ENCODE results near the gene FSD1.

Gene FSD1

DNA sequence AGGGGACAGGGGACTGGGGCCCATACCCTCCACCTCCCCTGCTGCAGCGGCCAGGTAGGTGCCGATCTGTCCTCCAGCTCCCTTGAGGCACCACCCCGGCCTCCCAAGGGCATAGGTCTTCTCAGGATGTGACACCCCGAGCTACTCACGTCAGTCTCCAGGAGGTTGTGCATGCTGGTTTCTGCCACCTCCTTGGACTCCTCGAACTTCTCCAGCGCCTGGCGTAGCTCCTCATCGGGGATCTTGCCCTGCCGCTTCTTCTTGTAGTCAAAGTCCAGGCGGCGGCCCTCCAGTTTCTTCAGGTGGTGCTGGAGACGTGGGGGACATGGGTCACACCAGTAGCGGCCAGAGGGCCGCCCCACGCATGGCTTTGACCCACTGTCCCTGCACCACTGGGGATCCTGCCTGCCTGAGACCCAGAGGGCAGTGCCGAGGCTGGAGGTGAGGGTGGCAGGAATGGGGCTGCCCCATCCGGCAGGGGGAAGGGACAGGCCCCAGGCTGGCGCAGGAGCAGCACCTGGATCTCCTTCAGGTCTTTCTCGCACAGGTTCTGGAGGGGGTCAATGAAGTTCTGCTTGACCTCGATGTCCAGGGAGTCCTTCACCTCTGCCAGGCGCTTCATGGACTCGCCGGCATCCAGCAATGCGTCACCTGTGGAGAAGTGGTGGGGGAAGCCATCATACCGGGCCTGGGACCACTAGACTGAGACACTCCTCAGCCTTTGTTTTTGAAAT lies 59.3 kb downstream of the FSD1 start:
- TF ChIP-seq, protein P1, sequence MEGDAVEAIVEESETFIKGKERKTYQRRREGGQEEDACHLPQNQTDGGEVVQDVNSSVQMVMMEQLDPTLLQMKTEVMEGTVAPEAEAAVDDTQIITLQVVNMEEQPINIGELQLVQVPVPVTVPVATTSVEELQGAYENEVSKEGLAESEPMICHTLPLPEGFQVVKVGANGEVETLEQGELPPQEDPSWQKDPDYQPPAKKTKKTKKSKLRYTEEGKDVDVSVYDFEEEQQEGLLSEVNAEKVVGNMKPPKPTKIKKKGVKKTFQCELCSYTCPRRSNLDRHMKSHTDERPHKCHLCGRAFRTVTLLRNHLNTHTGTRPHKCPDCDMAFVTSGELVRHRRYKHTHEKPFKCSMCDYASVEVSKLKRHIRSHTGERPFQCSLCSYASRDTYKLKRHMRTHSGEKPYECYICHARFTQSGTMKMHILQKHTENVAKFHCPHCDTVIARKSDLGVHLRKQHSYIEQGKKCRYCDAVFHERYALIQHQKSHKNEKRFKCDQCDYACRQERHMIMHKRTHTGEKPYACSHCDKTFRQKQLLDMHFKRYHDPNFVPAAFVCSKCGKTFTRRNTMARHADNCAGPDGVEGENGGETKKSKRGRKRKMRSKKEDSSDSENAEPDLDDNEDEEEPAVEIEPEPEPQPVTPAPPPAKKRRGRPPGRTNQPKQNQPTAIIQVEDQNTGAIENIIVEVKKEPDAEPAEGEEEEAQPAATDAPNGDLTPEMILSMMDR (IDR thresholded peaks at IDR 0.05; ENCODE audit: low read depth, low read length), result no peak
- DNase-seq (ENCODE audit: low read depth in 2 of 2), result no peak
- H3K4me3 ChIP-seq (replicated peaks in 1 of 2; ENCODE audit: low read depth in 2 of 2, low read length in 2 of 2), result no peak overlapping the region

DNA sequence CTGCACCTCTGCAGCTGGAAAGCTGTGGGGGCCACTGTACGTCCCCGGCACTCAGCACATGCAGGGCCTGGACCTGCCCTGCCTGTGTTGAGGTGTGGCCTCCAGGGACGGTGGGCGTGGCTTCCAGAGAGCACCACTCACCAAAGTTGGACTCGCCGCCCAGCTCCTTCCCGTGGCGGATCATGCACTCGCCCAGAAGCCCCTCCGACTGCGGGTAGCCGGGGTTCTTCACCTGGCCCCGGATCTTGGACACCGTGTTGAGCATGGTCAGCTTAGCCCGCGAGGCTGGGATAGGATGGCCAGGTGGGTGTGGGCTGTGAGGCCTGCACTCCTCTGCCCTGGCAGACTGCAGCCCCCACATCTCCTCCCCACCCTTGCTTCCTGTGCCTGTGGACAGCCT lies 60.9 kb downstream of the FSD1 start:
- H3K4me3 ChIP-seq (replicated peaks in 1 of 2; ENCODE audit: low read depth in 2 of 2, low read length in 2 of 2), result no peak overlapping the region
- TF ChIP-seq, protein P1 (IDR thresholded peaks at IDR 0.05; ENCODE audit: low read depth, low read length), result no peak
- DNase-seq (ENCODE audit: low read depth in 2 of 2), result no peak

DNA sequence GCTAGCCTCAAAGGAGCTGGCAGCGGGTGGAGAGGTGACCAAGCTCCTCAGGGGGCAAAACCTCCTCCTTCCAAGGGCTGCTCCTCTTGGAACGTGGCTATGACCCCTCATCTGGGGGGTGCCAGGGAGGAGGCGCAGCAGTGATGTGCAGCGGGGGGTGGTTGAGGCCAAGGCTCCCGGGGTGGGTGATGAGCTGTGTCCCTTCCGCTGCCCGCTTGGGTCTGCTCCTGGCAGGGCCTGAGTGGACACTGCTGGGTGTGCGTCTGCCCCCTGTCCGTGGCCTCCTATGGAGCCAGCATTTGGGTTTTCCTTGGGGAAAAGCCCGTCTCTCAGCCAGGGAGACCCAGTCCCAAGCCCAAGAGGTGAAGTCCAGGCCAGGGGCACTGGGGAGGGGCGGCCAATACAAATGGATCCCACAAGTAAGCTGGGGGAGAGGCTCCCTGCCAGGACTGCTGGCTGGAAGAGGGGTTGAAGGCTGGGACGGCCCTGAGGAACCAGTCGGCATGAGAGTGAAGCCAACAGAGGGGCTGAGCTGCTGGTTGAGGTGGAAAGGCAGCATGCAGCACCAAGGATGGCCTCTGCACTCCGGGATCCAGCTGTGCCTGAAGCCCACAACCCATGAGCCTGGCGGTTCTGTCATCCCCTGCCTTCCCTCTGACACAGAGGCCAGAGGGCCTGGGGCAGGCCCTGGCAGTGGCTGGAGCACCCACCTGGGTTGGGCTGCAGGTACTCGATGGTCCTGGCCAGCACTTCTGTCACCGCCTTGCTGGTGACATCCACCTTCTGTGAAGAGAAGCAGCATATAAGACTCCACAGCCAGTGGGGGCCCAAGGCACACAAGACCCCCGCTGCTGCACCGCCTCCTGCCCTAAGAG lies 61.6 kb downstream of the FSD1 start:
- DNase-seq (ENCODE audit: low read depth in 2 of 2), result no peak
- H3K4me3 ChIP-seq (replicated peaks in 1 of 2; ENCODE audit: low read depth in 2 of 2, low read length in 2 of 2), result no peak overlapping the region
- TF ChIP-seq, protein P1 (IDR thresholded peaks at IDR 0.05; ENCODE audit: low read depth, low read length), result no peak

DNA sequence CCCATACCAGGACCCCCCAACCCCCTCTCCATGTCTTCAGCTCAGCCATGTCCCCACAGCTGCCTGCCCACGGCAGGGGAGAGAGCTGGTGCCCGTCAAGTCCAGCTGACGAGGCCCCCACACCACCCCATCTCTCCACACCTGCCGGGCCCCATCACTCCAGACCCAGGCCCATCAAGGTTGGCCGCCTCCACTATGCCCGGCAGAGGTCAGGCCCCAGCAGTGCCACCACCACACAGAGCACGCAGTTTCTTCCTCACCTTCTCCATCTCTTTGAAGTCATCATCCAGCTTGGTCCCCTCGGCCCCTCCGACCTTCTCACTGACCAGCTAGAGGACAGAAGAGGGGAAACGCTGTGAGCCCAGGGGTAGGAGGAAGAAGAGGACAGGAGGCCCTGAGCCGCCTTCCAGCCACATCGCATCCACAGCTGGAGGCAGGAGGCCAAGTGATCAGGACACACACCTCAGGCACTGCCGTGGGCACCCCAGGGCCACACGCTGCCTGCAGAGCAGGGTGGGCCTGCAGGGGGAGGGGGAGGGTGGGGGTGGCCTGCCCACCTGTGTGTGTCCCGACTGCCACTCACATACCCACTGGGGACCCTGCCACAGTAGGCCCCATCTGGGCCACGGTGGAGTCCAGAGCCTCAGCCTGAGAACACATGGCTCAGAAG lies 62.4 kb downstream of the FSD1 start:
- TF ChIP-seq, protein P1 (IDR thresholded peaks at IDR 0.05; ENCODE audit: low read depth, low read length), result no peak
- DNase-seq (ENCODE audit: low read depth in 2 of 2), result no peak
- no peak overlapping the region for H3K4me3 ChIP-seq (replicated peaks in 1 of 2; ENCODE audit: low read depth in 2 of 2, low read length in 2 of 2)

DNA sequence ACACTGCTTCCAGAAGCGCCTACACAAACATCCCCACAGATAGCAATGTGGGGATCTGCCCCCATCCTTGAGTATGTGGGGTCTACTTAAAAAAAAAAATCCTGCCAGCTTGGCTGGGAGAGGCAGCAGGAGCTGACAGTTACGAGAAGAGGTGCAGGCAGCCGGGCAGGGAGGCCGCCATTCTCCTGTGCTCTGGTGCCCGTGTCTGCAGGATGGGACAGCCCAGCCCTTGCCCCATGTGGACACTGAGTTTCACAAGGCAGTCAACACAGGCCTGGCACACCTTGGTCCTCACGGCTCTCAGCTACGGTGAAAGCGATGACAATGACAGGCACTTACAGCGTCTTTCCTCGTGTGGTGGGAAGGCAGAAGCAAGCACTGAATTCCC lies 62.9 kb downstream of the FSD1 start:
- TF ChIP-seq, protein P1 (IDR thresholded peaks at IDR 0.05; ENCODE audit: low read depth, low read length), result no peak
- DNase-seq (ENCODE audit: low read depth in 2 of 2), result no peak
- H3K4me3 ChIP-seq (replicated peaks in 1 of 2; ENCODE audit: low read depth in 2 of 2, low read length in 2 of 2), result no peak overlapping the region

DNA sequence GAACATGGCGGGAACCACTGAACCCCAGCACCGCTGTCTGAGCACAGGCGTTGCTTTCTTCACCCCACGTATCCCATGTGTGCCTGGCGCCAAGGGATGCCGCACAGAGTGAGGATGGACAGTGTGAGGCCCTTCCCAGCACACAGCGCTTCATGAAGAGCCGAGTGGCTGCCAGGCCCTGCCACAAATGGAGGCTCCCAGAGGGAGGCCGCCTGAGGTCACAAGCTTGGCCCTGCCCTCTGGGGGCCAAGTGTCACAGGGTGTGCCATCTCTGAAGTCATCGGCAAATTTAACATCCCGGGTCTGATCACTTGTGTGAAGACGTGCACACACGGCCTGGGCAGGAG lies 63.4 kb downstream of the FSD1 start:
- H3K4me3 ChIP-seq (replicated peaks in 1 of 2; ENCODE audit: low read depth in 2 of 2, low read length in 2 of 2), result no peak overlapping the region
- TF ChIP-seq, protein P1 (IDR thresholded peaks at IDR 0.05; ENCODE audit: low read depth, low read length), result no peak
- no peak for DNase-seq (ENCODE audit: low read depth in 2 of 2)
